HG02884 (cell line): Measurements from ENCODE around the gene LPCAT4.
"Not testable (repeated sequence)": the region's sequence is repeated elsewhere in the genome, so short reads cannot be mapped to it uniquely, and the experiment has no call there.

ENCODE experiments used
- ATAC-seq: cut with Tn5 transposase; IDR thresholded peaks from one replicate; pipeline ENCODE4 v1.9.1; 2021; ENCODE audit warnings: mild to moderate bottlenecking, moderate library complexity; ENCODE audit not compliant: unreplicated experiment

LPCAT4 gene, protein sequence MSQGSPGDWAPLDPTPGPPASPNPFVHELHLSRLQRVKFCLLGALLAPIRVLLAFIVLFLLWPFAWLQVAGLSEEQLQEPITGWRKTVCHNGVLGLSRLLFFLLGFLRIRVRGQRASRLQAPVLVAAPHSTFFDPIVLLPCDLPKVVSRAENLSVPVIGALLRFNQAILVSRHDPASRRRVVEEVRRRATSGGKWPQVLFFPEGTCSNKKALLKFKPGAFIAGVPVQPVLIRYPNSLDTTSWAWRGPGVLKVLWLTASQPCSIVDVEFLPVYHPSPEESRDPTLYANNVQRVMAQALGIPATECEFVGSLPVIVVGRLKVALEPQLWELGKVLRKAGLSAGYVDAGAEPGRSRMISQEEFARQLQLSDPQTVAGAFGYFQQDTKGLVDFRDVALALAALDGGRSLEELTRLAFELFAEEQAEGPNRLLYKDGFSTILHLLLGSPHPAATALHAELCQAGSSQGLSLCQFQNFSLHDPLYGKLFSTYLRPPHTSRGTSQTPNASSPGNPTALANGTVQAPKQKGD

DNA sequence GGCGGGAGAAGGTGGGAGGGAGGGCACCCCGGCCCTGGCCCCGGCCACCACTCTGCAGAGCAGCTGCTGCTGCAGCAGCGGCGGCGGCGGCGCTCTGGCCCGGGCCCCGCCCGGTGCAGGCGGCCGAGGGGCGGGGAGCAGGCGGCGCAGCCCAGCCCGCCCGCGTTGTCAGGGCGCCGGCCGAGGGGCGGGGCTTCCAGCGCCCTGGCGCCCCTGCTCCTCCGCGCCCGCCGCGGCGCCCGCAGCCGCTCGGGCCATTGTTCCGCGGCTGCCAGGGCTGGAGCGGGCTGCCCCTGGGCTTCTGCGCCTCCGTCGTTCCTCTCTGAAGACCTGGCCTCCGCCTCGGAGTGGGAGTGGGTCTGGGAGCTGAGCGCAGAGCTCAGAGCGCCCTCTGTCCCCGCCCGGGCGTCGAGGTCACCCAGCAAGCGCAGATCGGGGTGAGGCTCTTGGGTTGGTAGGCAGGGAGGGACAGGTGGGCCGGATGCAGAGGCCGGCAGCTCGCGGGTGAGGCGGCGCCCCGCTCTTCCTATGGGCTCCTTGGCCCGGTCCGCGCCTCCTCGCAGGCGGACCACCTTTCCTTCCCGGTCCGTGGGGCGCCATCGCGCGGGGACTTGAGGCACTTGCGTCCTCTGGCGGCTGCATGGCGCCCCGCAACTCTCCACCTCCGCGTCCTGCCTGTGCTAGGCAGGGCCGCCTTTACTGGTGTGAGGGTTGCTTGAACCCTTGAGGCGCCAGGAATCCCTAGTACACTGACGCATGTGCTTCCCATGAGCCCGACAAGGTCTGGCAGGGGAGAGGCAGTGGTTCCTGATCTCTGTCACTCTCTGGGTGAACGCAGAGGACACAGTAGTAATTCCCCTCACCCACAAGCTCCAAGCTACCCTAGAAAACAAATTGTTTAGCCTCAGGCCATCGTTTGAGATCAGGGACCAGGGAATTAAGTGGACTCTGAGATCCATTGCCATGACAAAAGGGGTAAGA is at the start of gene LPCAT4:
TSS of gene LPCAT4 (minus strand) at position 96 of the 981 bp plus-strand sequence. CDS start 96 bp downstream, outside the sequence.
- ATAC-seq, result peak; percentile 59

DNA sequence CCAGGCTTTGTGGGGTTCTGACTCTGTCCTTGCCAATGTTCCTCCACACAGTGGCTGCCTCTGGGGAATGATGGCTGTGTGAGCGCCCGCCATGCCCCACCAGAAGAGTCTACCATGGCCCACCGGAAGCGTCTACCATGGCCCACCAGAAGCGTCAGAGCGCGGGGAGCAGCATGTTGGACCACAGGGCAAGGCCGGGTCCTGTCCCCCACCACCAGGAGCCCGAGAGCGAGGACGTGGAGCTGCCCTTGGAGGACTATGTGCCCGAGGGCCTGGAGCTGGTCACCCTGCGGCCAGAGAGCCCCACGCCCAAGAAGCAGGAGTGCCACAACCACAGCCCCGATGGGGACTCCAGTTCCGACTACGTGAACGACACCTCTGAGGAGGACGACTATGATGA is 42.5 kb upstream of the LPCAT4 start:
- not testable (repeated sequence) for ATAC-seq

DNA sequence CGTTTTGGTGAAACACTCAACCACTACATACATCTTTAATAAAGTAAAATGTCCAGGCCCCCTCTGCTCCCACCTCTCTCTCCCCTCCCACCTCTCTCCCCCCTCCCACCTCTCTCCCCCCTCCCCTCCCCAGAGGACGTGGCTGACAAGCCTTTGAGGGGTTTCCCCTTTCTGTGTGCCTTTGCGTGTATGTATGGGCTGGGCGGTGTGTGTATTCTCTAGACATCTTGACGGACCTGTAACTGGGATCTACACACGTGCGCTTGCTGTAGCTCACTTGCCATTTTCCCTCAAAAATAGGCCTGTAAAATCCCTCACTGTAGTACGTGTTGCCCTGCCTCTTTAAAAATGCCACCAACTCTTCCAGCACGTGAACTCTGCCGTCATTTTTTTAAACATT is 42.0 kb upstream of the LPCAT4 start:
- ATAC-seq, result not testable (repeated sequence)

DNA sequence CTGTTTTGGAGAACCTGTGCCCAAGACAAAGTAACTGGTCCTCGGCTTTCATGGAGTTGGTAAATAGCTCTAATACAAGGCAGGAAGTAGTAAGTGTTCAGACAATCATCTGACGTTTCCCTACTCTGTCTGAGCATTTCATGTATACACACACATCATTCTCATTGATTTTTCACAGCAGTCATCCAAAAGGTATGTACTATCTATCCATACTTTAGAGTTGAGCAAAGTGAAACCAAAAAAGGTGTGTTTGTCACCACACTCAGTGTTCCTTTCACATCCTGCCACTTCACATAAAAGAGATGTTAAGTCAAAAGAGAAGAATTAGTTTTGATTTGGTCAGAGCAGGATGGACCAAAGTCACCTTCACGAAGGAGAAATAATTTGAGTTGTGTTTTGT is 36.9 kb upstream of the LPCAT4 start:
- ATAC-seq, result not testable (repeated sequence)

DNA sequence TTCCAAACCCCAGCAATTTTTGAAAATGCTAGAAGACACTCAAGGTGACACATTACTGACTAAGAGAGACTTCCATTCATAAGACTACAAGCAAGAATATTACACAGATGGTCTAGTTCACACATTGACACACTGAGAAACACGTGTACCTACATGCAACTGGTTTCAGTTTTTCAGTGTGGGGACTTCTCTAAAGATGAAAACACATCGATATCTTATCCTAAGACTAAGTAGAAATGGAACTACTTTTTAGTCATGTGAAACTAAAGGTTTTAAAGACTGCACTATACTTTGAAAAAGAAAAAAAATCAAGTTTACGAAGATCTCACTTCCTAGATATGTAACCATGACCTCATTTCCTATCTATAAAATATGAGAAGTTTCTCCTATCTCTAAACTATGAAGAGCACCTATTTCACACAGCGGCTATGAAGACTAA is 36.2 kb upstream of the LPCAT4 start:
- ATAC-seq, result peak; percentile 71

DNA sequence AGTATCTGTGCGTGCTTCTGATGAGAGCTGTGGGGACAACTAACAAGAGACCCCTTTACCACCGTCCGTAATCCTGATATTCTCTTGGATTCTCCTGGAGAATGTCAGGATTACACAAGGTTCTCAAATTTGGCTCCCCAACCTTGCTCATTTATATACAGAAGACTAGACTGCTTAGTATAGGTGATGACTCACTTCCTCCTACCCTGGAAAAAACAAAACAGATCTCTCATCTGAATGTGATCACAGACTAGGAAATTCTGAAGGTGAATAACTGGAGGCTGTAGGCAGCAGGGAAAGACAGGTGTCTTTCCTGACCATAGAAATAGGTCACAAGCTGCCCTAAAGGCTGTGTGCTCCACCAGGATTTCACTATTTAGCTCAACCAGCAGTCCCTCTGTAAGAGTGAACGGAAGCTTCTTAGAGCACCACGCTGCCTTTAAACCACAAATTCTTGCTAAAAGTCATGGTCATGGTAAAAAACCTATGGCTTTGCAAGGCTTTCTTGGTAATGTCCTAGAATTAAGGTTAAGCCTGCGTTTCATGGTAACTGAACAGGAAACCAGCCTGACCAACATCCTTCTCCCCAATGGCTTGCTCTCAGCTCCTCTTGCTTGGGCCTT is 30.8 kb upstream of the LPCAT4 start:
- ATAC-seq, result not testable (repeated sequence)

DNA sequence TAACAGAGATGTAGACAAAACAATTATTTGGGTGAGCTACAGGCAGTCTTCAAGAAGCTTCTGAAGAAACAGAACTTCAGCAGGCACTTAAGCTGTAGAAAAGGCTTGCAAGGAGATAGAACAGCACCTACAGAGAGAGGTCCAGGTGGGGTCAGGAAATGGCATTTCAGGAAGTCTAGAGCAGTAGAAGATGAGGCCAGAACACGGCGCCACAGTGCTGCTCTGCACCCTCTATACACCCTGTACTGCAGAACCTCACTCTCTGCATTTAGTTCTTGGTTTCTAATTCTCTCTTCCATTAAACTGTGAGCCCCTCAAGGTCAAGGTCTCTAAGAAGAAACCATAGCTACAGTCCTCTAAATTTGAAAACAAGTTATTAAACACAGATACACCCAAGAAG is 26.0 kb upstream of the LPCAT4 start:
- not testable (repeated sequence) for ATAC-seq

DNA sequence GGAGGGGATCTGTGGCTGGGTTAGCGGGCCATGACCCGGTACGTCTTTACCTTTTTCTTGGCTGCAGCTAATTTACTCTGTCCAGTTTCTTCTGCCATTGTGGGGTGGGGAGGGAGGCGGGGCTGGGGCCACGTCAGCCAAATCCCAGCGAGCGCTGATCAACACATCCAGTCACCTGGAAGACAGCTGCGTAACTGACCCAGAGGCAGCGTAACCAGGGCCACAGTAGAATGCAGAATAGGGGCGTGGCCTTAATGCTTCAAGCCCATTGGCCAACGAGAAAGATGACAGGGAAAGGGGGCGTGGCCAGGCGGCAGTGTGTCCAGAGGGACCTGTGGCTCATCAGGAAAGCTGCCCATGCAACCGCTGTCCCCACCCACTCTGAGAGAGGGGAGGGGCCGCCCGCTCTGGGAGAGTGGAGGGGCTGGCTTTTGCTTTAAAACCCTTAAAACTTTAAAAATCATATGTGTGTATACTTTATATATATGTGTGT is 22.6 kb upstream of the LPCAT4 start:
- not testable (repeated sequence) for ATAC-seq

DNA sequence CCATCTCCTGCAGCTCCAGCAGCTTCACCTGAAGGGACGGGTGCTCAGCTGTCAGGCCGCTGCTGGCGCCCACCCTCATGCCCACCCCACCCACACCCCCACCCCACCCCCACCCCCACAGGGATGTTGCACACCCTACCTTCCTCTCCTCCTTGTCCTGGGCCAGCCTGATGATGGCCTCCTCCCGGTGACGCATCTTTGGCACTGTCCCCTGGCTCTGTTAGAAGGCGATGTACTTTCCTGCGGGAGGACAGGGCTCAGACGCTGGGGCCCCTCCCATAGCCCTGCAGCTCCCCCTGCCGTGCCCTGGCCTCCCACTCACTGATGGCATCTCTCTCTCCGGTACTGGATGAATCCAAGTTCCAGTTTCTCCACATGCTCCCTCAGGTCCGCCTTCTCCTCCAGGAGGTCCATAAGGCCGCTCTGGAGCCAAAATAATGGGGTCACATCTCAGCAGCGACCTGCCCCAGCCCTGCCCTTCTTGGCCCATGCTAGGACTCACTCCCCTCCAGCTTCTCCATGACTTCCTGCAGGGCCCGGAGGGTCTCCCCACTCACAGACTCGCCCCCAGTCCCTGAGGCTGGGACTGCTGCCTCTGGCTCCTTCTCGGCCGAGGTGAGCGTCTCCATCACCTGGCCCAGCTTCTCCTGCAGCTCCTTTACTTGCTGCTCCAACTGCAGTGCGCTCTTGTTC is 15.0 kb upstream of the LPCAT4 start:
- not testable (repeated sequence) for ATAC-seq

DNA sequence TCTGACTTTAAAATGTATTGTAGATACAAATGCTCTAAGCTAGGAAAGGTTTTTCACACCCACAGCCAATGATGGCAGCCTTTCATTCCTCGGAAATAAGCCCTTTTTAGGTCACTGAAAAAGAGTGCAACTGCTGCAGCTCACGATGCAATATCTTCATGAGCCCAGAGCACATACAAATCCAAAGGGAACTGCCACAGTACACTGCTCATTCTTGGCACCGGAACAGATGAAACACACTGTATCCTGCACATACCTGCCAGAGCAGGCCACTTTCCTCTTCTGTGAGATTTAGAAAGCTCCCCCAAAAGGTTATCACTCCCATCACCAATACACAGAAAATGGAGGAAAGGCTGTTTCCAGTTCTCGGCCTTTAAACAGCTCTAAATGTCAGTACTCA is 13.5 kb upstream of the LPCAT4 start:
- ATAC-seq, result not testable (repeated sequence)

DNA sequence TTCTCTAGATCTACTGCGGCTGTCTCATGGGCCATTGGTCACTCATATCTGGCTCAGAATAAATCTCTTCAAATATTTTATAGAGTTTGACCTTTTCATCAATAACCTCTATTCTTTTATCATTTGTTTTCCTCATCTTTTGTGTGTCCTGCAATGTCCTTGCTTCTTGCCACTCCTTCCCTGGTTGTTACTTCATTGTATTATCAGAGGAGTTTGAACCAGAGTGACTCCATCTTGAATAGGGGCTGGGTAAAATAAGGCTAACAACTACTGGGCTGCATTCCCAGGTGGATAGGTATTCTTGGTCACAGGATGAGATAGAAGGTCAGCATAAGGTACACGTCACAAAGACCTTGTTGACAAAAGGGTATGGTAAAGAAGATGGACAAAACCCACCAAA is 9.9 kb upstream of the LPCAT4 start:
- ATAC-seq, result no peak

DNA sequence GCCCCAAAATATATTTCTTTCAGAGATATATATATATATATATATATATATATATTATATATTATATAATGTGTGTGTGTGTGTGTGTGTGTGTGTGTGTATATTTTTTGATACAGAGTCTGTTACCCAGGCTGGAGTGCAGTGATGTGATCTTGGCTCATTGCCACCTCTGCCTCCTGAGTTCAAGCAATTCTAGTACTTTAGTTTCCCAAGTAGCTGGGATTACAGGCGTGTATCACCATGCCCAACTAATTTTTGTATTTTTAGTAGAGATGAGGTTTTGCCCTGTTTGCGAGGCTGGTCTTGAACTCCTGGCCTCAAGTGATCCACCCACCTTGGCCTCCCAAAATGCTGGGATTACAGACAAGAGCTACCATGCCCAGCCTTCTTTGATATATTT is 8.5 kb upstream of the LPCAT4 start:
- ATAC-seq, result not testable (repeated sequence)

DNA sequence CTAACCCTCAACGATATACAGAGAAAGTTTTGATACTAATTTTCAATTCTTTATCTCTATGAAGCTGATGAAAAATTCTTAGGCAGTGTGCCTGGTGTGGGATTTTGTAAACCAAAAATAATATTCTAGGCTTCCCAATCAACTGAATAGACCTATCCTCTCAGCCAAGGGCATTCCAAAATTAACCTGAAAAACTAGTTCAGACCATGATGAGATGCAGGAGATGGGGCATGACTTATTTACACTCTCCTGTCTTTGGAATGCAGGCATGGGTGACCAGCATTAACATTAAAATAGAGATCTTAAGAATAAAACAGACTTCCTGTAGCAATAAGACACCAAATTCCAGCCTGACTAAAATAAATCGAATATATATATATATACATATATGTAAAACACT is 7.8 kb upstream of the LPCAT4 start:
- ATAC-seq, result no peak

DNA sequence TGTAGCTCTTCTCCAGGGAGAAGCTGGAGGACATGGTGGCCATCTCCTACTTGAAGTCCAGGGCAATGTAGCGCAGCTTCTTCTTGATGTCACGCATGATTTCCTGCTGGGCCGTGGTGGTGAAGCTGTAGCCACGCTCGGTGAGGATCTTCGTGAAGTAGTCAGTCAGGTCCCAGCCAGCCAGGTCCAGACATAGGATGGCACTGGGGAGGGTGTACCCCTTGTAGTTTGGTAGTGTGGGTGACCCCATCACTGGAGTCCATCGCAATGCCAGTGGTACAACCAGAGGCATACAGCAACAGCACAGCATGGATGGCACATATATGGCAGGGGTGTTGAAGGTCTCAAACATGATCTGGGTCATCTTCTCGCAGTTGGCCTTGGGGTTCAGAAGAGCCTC is 7.0 kb upstream of the LPCAT4 start:
- ATAC-seq, result no peak

DNA sequence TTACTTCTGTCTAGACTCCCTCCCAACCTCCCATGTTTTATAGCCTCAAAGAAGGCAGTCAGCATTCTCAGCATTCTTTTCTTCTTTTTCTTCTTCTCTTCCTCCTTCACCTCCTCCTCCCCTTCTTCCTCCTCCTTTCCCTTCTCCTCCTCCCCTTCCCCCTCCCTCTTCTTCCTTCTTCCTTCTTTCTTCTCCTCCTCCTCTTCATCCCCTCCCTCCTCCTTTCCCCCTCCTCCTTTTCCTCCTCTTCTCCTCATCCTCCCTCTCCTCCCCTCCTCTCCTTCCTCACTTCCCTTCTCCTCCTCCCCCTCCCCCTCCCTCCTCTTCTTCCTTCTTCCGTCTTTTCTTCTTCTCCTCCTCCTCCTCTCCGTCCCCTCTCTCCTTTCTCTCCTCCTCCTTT is 3.6 kb upstream of the LPCAT4 start:
- ATAC-seq, result no peak

DNA sequence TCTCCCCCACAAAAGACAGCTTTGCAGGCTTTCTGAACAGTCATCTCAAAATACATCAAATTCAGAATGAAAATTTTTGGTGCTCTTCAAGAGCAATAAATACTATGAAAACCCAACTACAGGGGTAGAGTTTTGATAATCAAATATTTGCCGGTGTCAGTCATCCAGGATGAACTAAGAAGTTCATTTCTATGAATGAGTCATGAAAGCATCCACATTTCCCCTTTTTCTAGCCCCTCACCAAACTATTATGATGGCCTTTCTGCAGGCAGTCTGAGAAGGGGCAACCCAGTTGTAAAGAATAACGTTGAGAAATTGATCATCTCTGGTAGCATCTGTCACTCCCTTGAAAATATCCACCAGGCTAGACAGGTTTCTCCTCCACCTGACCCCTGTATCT is 3.1 kb upstream of the LPCAT4 start:
- no peak for ATAC-seq

DNA sequence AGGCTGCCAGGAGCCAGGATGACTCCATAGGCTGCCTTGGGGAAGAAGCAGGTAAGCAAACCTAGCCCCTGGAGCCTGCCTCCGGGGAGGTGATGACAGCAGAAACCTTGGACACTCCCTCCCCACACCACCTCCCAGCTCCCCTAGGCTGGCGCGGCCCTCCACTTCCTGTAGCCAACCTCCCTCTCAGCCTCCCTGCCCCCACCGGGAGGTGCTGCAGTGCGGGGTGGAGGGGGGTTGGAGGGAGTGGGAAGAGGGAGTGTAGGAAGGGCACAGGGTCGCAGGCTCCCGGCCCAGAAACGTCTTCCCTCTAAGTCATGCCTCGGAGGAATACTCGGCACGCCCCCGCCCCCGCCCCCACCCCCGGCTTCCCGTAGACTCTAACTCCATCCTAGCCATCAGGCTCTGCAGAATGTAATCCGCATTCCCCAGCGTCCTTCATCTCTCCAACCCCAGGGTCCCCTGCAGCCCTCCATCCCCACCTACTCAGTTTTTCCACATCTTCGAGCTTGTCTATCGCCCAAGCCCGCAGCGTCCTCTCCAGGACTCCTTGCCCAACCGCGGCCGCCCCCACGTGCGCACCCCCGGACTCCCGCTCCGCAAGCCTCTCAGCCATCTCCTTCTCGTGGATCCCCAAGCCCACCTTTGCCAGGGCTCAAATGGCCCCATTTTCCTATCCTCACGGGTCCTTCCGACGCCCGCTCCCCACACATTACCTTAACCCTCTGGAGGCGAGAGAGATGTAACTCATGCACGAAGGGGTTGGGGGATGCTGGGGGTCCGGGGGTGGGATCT is 528 bp downstream of the LPCAT4 start:
- no peak for ATAC-seq

DNA sequence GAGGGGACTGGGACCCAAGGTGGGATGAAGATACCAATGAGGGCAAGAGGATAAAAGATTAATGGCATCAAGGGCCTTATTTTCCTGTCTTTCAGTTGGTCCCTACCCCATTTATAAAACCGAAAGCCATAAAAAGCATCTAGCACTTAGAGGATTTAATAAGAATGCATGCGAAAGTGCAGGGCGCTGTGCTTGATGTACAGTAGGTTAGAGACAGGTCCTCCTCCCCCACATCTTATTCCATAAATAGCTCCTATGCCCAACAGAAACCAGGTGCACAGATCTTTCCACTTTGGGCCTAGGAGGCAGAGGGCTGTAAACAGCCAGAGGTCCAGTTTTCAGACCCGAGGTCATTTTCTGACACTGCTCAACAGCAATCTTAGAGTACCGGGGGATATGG is 1.2 kb downstream of the LPCAT4 start:
- ATAC-seq, result no peak

DNA sequence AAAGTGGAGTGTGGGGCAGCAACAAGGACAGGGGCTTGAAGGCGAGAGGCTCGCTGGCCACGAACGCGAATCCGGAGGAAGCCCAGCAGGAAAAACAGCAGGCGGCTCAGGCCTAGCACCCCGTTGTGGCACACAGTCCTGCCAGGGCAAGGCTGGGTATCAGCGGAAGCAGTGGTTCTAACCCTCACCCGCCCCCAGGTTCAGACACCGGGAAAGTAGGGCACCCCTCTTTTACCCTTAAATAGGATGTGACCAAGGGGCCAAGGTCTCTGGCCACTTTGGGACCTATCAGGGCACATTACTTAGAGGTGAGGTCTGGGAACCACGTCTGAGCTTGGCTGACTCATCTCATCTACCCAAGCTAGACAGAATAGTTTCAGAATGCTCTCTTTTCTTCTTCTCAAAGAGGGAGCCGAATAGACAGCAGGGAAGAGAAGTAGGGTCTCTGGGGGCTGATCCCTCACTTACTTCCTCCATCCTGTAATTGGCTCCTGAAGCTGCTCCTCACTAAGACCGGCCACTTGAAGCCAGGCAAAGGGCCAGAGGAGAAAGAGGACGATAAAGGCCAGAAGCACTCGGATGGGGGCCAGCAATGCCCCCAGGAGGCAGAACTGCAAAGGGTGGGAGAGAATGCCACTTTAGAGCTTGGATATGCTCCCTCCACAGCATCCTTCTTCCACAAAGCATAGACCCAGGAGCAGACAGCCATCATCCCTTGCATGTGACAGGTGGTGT is 1.7 kb downstream of the LPCAT4 start:
- ATAC-seq, result no peak
